NCI-H146 treated with DMSO at 0.1 percent for 48 hours (cell line): ENCODE data around the gene YPEL2.
"Not testable (repeated sequence)": the region's sequence is repeated elsewhere in the genome, so short reads cannot be mapped to it uniquely, and the experiment has no call there.

Experiments
- DNase-seq: peaks from one replicate; lab custom pipeline; 2025; ENCODE audit not compliant: unreplicated experiment; lab: John Stamatoyannopoulos, UW

Gene YPEL2, protein sequence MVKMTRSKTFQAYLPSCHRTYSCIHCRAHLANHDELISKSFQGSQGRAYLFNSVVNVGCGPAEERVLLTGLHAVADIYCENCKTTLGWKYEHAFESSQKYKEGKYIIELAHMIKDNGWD

DNA sequence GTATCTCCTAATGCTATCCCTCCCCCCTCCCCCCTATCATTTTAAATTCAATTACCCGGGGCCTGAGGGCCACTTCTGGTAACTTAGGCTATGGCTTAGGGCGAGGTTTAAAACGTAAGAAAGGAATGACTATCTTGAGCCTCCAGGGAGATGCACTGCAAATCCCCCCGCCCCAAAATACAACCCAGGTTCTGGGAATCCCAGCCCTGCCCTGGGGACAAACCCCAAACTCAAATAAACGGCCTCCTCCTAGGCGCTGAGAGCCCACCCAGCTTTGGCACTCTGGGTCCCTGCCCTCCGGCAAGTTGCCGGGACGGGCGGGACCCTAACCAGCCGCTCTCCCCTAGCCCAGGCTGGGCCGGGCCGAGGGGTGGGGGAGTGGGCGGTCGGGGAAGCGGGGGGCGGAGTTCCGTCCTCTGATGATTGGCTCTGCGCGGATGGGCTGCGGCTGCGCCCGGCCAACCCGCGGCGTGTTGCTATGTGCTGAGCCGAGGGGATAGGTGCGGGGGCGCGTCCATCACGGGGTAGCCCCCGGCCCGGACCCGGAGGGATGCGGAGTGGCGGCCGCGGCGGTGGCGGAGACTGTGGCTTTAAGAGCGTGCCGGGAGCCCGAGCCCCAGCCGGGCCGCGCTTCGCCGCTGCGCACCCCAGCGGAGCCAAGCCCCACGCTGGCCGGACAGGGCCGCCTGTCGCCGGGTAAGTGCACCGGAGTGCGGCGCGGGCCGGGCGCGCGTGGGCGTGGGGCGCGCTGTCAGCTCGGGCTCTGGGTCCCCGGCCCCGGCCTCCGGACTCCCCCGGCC lies at the start of gene YPEL2:
YPEL2 (plus strand) TSS at position 527 of the 800 bp plus-strand sequence. CDS start 21,755 bp downstream, outside the sequence.
- DNase-seq = peak; percentile 70

DNA sequence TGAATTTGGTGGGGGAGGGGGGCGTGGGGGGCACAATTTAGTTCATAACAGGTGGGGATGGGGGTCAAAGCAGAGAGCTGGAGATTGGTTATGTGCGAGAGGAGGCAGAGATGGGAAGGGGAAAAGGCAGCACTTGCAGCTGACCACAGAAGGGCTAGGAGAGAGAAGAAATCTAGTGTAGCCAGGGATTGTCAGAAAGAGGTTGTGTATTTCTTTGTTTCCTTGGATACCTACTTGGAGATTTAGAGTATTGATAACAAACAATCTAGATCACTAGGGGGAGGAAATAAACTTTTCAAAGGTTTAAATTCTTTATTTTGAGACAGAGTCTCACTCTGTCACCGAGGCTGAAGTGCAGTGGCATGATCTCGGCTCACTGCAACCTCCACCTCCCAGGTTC lies 47.1 kb upstream of the YPEL2 start:
- DNase-seq = no peak

DNA sequence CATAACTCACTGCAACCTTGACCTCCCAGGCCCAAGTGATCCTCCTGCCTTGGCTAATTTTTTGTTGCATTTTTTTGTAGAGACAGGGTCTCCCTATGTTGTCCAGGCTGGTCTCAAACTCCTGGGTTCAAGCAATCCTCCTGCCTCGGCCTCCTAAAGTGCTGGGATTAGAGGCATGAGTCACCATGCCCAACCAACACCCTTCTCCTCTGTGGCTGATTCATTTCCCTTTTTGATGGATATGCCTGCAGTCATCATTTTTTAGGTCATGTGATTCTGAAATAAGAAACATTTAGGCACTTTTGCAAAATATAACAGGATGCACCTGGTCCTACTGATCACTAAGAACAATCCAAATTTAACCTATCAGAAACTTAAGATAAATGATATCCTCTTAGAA lies 44.0 kb upstream of the YPEL2 start:
- no peak for DNase-seq

DNA sequence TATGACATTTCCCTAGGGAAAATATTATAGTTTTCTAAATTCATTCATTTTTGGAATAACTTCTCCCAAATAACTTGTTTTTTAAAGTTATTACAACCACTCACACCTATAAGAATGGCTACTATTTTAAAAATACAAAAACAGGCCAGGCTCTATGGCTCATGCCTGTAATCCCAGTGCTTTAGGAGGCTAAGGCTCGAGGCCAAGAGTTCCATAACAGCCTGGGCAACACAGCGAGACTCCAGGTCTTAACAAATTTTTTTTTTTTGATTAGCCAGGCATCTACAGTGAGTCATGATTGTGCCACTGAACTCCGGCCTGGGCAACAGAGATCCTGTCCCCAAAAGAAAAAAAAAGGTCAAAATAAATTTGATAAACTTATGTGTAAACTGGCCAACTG lies 43.6 kb upstream of the YPEL2 start:
- DNase-seq = no peak

DNA sequence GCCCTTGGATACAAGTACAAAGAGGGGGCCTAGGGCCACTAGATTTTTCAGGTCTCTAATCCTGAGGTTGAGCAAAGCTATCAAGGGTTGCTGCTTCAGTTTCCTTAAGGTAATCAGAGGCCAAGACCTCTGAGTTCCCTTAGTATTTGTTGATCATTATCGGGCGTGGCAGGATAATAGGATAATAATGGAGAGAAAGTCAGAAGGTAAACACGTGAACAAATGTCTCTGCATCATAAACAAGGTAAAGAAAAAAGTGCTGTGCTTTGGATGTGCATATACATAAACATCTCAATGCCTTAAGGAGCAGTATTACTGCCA lies 41.5 kb upstream of the YPEL2 start:
- DNase-seq = no peak

DNA sequence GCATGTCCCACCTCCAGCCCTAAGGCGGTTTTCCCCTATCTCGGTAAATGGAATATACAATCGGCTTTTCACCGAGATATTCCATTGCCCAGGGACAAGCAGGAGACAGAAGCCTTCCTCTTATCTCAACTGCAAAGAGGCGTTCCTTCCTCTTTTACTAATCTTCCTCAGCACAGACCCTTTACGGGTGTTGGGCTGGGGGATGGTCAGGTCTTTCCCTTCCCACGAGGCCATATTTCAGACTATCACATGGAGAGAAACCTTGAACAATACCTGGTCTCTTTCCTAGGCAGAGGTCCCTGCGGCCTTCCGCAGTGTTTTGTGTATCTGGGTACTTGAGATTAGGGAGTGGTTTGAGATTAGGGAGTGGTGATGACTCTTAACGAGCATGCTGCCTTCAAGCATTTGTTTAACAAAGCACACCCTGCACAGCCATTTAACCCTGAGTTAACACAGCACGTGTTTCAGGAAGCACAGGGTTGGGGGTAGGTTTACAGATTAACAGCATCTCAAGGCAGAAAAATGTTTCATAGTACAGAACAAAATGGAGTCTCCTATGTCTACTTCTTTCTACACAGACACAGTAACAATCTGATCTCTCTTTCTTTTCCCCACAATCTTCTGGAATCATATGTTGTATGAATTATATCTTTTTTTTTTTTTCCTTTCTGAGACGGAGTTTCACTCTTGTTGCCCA lies 41.0 kb upstream of the YPEL2 start:
- peak; percentile 51 for DNase-seq

DNA sequence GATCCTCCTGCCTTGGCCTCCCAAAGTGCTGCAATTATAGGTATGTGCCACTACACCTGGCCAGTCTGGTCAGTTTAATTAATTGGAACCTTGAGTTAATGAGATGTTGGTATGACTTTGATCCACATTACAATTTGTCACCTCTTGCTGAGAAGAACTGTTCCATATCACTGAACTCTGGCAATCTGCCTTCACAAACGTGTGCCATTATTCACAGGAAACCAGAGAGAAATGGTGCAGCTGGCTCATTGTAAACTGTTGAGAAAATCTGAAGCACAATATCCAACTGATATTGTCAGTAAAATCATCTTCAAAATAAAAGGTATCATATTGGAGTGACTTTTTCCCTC lies 39.3 kb upstream of the YPEL2 start:
- no peak for DNase-seq

DNA sequence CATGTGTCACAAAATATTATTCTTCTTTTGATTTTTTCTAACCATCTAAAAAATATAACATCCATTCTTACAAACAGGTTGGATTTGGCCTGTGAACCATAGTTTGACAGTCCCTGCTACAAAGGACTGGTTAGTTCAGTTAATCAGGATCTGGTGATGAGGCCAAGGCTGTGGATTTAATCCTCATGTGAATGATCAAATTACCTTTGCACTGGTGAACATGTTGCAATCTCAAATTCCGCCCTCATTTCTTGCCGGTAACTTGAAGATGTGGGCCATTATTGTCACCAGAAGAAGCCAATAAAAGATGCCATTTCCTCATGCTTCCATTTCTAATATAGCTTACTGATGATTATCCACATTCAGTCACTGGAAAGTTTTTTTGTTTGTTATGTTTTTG lies 35.3 kb upstream of the YPEL2 start:
- no peak for DNase-seq

DNA sequence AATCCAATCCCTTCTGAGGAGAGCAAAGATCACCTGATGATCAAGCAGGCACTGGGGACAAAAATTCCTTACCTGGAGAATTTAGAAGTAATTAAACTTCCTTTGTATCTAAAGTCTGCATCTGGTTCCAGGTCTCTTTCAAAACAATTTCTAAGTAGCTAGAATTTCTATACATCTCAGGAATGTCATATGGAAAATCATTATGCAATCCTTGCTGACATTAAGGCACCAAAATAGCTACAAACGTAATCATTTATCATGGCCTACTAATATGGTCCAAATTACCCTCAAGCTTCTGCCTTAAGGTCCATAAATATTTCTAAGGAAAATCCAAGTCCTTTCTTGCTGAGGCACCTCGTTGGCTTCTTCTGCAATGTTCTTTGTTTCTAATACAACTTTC lies 32.9 kb upstream of the YPEL2 start:
- no peak for DNase-seq

DNA sequence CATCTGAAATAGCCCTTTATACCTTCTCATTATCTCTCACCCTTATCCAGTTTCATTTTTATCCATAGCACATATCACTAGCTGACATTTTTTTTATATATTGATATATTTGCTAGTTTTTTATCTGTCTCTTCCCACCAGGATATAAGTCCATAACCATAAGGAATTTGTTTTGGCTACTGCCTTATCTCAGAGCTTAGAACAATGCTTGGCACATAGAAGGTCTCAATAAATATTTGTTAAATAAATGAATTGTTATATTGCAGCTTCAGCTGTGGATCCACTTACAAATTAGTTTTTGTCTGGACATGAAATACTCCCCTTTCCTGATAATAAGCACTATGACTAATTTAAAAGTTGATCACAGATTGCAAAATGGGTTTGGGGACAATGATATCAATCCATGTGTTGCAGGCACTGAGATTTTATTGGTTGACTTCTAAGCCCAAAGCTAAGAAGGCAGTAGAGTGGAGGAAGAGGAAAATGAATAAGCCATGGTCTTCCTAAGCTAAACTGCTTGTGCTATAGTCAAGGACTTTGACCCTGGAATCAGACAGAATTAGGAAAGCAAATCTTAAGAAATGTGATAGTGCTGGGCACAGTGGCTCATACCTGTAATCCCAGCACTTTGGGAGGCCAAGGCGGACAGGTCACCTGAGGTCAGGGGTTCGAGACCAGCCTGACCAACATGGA lies 31.9 kb upstream of the YPEL2 start:
- no peak for DNase-seq

DNA sequence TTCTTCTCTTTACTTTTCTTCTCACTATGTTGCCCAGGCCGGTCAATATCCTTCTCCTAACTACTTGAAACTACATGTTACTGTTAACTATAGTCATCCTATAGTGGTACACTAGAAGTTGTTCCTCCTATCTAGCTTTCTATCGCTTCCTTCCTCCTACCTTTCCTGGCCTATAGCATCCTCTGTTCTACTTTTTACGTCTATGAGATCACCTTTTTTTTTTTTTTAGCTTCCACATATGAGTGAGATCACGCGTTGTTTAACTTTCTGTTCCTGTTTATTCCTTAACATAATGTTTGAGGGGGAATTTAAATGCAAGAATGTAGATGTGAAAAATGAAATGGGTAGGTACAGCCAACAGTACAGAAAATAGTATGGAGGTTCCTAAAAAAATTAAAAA lies 30.5 kb upstream of the YPEL2 start:
- DNase-seq = no peak

DNA sequence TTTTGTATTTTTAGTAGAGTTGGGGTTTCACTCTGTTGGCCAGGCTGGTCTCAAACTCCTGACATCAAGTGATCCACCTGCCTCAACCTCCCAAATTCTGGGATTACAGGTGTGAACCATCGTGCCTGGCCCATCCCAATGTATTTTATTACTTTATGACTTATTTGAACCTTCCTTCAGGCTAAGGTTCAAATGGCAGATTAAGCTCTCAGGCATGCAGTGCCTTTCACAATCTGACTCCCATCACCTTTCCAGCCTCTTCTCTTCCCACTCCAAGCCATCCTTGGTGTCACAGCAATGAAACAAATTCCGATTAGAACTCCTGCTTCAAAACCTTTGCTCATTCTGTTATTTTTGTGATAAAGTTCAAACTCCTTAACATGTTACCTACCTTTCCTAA lies 26.6 kb upstream of the YPEL2 start:
- no peak for DNase-seq

DNA sequence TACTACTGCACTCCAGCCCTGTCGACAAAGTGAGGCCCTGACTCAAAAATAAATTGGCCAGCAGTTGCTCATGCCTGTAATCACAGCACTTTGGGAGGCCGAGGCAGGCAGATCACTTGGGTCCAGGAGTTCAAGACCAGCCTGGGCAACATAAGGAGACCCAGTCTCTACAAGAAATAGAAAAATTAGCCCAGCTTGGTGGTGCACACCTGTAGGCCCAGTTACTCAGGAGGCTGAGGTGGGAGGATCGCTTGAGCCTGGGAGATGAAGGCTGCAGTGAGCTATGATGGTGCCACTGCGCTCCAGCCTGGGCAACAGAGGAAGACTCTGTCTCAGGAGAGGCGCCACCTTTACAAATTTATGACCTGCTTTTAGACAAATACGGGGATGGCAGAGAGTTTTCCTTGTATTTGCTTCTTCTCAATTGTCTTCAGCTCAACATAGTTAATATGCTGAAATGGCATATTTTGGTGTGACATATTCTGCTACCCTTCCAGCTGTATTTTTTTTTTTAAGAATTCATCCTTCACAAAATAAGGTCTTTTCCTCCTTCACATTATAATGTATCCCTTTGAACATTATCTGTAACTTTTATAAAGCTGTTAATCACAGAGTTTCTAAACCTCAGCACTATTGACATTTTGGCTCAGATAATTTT lies 21.1 kb upstream of the YPEL2 start:
- DNase-seq = no peak

DNA sequence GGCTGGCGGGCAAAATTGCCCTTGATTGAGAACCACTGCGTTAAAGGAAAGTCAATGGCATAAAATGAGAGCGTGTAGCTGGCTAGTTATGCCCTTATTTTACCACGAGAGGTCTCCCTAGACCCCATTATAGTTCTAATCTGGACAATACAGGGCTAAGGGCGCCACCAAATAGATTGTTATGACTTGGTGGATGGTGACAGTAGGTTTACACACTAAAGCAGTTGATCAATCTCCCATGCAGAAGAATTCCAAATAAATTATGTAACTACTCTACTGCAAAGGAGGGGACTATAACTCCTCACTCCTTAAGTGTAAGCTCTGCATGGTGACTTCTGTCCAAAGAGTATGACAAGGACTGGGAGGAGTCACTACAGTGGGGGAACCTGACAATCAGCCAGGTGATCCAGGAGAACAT lies 20.4 kb upstream of the YPEL2 start:
- DNase-seq = peak; percentile 70

DNA sequence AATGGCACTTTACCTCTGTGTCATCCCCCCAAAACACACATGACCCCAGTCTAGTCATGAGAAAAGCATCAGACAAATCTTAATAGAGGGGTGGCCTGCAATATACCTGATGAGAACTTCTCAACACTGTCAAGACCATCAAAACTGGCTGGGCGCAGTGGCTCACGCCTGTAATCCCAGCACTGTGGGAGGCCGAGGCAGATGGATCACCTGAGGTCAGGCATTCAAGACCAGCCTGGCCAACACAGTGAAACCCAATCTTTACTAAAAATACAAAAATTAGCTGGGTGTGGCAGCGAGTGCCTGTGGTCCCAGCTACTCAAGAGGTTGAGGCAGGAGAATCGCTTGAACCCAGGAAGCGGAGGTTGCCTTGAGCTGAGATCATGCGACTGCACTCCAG lies 19.9 kb upstream of the YPEL2 start:
- DNase-seq = not testable (repeated sequence)

DNA sequence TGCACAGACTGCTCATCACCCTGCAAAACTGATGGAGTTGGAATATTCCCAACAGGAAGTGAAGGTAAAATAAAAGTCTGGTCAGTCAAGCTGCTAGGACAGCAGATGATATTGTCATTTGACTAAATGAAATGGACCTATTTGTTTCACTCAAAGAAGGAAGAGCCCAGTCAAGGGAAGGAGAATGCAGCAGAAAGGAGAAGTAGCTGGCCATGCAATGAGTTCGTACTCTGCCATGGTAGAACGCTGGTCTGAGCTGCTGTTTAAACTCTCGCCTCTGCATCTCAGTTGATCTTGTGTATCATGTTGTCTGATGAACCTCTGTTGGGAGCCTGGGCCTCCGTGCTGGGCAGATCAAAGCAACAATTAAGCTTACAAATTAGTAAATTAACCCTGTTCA lies 15.6 kb upstream of the YPEL2 start:
- no peak for DNase-seq

DNA sequence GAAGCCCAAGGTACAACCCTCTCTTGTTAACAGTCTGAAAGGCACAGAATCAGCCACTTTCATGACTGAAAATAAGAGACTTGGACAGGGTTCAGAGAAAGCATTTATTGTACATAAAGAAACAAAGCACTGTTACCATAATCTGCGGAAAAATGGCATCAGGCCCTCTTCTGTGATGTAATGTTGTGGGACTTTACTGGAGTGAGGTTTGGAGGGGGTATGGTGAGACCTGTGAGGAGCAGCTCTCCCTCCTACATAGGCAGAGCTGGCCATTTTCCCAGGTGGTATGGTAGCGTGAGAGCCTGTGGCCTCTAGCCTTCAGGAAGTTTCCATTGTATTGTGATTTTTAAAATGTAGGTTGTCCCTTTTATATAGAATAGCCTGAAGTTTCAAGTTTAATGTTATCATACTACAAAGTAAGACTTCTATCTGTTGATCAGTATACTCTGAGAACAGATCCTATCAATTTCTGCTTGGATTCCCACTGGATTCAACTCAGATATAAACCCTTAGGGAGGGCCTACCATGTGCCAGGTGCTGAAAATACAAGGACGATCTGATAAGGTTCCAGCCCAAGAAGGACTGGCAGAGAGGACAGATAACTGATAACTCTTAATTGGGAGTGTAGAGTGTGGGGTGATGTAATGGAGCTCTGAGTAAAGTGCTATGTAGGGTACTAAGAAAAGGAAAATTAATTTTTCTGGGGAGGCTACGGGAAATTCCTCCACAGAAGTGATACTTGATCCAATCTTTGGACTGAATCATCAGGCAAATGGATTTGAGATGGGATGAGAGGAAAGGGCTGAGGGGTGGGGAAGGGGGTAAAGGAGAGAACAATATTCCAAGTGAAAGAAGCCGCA lies 4.1 kb upstream of the YPEL2 start:
- DNase-seq = no peak

DNA sequence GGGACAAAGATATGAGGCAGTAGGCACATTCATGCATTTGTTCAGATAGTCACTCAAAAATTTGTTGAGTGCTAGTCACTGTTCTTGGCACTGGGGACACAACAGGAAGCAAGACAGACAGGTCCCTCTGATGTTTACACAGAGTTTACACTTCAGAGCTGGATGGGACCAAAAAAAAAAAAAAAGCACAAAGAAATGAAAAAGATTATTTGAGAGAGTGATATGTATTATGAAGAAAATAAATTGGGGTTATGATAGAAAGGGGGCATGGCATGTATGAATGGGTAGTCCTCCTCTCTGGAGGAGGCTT lies 3.5 kb upstream of the YPEL2 start:
- DNase-seq = no peak

DNA sequence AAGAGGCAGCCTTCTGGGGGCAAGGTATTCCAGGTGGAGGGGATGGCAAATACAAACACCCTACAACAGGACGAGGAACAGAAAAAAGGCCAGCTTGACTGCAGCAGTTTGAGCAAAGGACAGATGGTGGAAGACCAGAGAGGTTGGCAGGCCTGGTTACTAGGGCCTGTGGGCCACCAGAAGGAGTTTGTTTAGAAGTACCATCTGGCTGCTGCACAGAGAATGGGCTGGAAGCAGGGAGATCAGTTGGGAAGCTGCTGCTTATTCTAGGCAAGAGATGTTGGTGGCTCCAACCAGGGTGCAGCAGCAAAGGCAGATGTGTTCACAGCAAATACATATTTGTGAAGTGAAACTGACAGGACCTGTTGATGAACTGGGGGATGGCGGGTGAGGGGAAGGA lies 2.9 kb upstream of the YPEL2 start:
- no peak for DNase-seq

DNA sequence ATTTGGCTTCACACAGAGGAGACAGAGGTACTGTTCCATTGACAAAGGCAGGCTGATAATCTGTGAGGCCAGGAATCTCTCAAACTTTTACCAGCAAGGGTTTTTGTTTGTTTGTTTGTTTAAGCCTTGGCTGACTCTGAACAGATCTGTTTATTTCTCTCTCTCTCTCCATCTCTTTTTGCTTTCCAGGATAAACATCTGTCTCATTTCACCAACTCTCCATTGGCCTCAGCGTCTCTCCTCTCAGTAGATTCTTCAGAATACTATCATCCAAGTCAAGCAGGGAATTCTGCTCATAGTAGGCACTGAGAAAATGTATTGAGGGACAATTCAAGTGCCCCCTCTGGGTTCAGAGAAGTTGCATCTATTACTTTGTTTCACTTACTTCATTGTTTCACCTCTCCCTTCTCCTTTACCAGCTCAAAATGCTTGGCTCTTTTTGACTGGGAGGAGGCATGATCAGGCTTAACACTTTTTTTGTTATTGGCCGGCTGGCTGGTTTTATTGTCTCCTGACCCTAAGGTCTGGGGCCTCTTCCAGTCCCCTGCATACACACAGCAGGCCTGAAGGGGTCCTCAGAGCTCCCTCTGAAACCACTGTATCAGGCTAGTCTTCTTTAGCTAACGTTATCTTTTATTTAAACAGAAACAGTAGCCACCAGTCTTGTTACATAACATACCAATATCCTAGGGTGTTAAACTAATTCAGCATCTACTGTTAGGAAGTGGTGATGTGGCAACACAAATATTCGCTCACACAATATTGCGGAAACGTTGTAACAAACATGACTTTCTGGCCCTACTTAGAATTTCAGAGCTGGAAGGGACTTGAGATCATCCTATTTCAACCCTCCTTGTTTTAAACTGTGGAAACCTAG lies 2.0 kb upstream of the YPEL2 start:
- DNase-seq = peak; percentile 29
